Esophagus squamous epithelium (tissue), 4 donors: ENCODE results near the gene FGF8.

Experiments used
- CTCF ChIP-seq, 6 experiments: fragments of 450-650 bp in 4 of 6; fragments of 200-600 bp in 2 of 6; sonication (generic) in 2 of 6; IDR thresholded peaks; one replicate each; pipeline ENCODE4 v1.5.1; 2016 to 2019; ENCODE audit warnings: antibody characterized with exemption in 6 of 6, mild to moderate bottlenecking in 4 of 6, moderate library complexity in 4 of 6
- POLR2A ChIP-seq, 4 donors: fragments of 450-650 bp; IDR thresholded peaks; one replicate each; pipeline ENCODE4 v1.6.1; 2017; ENCODE audit warnings: antibody characterized with exemption in 4 of 4, mild to moderate bottlenecking in 4 of 4, moderate library complexity in 3 of 4

GRCh38 chr10:101766753-101767599 is 8.9 kb downstream of the FGF8 start:
- TF ChIP-seq POLR2A (IDR thresholded peaks at IDR 0.05) (no peak), CTCF (IDR thresholded peaks at IDR 0.05) (no peak)
